Left hindlimb (tissue), 1 donor: ENCODE results near the gene CFAP100.

Experiments
- DNase-seq: peaks from one replicate; pipeline ENCODE4 v3.0.0-alpha.2; 2018

CFAP100 gene

GRCh38 chr3:126394179-126394976, at the start of gene CFAP100:
CFAP100 (plus strand) TSS chr3:126394909; CDS start chr3:126396001, 1,092 bp downstream.
- peak; percentile 75 for DNase-seq

- DNase-seq, result peak; percentile 24
These were observed 49.5 kb upstream of the CFAP100 start for GRCh38 chr3:126345231-126345630.

GRCh38 chr3:126345641-126346460, 48.9 kb upstream of the CFAP100 start:
- peak; percentile 15 for DNase-seq

DNA sequence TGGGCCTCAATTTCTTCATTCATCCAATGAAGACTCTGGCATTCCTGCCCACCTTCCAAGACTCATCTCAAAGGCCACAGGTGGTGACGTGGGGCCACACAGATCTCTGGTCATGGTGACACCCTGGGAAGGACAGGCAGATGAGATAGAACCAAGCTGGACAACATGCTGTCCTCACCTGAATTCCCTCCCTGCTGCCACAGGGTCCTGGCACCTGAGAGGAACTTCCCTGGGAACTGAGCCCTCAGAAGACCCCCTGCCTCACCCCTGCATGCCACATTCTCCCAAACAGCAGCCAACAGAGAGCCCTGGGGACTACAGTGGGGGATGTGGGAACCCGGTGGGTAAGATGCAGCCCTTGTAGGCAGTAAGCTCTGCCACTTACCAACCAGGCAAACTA, 48.2 kb upstream of the CFAP100 start:
- DNase-seq, result no peak

GRCh38 chr3:126347543-126348161, 47.1 kb upstream of the CFAP100 start:
- DNase-seq, result peak; percentile 10

- peak; percentile 14 for DNase-seq
These were observed 46.3 kb upstream of the CFAP100 start for GRCh38 chr3:126348308-126348920.

- peak; percentile 23 for DNase-seq
These were observed 45.6 kb upstream of the CFAP100 start for GRCh38 chr3:126349071-126349470.

DNA sequence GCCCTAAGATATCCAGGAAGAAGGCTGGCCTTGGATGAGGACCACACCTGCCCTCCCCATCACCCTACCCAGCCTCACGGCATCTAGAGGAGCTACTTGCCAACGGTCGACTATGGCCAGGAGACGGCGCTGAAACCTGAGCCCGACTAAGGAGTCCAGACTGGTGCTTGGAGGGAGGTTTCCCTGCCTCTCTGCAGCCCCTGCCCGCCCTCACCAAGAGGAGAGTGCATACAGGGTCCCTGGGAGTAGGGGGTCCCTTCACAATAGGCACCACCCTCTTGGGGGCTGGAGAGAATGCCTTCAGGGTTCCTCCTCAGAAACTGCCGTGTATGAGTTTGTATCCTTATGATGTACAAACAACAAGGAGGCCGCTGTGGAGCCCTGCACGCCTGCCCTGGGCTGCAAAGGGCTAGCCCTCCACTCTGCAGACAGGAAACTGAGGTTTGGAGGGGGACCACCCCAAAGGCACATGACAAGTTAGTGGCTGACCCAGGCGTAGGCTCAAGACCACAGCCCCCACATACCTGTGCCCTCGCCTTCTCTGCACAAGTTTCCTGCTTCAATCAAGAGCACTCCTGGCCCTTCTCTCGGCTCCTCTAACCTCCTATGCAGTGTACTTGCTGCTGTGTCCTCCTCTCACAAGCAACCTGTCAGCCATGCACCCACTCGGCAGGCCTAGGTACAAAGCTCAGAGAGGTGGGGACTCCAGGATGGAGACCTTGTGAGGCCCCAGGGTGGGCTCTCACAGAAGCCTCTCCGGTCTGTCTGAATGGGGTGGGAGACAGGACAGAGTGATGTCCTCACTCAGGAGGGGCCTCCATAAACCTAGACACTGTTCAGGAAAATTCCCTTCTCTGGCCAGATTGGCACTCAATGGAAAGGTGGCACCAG, 44.9 kb upstream of the CFAP100 start:
- DNase-seq, result peak; percentile 18

DNA sequence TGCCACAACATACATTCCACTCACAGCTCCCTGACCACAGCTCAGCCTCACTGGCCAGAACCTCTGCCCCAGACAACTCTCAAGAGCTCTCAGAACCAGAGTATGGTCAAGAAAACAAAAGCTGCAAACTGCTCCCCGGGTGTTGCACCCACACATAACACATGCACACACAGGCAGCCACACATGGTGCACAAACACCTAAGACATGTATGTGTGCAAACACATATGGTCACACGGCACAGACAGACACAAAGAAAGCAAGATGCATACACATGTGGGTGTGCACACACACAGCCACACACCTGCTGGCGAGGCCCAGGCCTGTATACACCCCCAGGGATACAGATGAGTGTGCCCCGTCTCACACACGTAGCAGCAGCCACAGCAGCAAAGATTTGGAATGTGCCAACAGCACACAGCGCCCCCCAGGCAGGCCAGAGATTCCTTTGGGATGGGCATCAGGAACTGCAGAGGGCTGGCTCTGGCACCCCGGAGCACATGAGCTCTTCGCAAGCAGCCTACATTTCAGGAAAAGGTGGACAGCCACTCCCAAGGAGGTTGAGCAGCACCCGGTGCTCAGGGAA, 44.1 kb upstream of the CFAP100 start:
- DNase-seq, result peak; percentile 16

DNA sequence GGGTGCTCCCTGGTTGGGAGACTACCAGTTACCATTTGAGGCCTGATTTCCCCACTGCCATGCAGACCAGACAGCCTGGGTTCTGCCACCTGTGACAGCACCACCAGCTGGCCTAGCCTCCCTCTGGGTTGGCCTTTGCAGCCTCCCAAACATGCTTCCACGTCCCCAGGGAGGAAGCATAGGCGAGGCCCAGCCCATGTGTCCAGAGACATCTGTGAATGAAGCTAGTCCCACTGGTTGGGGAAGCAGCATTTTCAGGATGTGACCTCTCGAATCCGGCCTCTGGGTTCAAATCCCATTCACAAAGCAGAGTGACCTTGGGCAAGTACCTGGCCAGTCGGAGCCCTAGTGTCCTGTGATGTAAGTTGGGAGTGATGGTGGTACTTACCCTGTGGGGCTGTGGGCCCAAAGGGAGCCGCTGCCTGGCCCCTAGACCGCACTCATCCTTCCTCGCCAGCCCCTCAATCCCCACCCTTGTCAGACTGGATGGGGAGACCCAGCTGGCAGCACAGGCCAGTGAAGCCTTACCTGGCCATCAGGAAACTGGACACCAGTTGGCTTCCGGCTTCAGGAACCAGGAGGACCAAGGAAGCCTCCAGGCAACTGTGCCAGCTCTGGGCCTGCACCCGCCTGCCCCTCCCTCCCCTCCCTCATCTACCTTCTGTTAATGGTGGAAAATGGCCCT, 43.5 kb upstream of the CFAP100 start:
- peak; percentile 11 for DNase-seq

GRCh38 chr3:126351771-126352475, 42.8 kb upstream of the CFAP100 start:
- DNase-seq, result peak; percentile 2

DNA sequence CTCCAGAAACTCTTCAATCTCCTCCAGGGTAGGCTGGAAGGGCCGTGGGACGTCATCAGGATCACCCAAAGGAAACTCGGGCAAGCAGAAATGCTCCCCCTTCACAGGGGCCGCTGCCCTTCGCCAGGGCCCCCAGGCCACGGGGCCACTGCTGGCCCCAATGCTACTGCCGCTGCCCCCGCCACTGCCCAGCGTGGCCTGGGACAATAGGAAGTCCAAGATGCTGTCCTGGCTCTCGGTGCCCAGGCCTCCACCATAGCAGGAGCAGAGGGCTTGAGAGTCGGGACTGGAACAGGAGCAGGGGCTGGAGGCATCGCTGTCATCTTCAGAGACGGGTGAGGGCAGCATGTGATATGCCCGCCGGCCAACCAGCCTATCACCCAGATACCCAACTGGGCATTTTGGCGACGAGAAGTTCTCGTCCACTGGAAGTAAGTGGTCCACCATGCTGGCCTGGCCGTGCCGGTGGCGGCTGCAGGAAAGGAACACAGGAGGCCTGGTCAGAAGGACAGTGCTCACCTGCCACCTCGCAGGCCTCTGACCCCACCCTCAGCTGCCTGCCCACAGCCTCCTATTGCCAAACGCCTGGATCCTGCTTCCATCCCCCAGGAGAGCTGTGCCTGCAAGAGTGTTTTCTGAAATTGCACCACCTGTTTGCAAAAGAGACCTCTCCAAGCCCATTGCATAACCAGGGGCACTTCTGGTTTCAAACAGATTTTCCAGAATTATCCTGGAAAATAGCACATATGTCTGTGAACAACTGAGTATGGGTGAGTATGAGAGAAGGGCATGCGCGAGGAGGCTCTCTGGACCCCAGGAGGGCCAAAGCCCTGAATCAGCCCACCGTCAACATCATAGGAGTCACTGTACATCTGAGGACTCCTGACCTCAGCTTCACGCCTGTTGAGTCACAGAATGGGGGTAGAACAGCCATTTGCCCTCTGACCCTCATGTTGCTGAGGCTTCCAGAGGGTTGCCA, 41.9 kb upstream of the CFAP100 start:
- peak; percentile 16 for DNase-seq

GRCh38 chr3:126353694-126354321, 40.9 kb upstream of the CFAP100 start:
- DNase-seq, result peak; percentile 21

DNA sequence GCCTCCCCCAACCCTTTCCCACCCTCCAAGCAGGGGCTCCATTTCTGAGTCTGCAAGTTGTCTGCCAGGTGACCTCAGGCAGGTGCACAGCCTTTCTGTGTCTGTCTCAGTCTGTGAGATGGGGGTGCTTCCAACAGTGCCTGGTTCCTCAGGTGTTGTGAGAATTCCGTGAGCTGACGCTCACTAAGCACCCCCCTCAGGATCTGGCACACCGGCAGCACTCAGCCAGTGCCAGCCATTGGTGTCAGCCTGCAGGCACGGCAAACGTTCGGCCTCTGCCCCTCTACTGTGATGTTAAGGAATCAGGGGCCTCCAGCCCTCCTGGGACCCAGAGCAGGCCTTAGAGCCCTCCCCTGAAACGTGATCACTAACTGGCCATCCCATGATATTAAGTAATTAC, 39.9 kb upstream of the CFAP100 start:
- DNase-seq, result no peak

- DNase-seq, result no peak
These were observed 39.5 kb upstream of the CFAP100 start for GRCh38 chr3:126355251-126355650.

- DNase-seq, result peak; percentile 88
These were observed 38.8 kb upstream of the CFAP100 start for GRCh38 chr3:126355777-126356372.

- peak; percentile 48 for DNase-seq
These were observed 38.1 kb upstream of the CFAP100 start for GRCh38 chr3:126356373-126357264.
